ENCODE results near the gene CD247.

Gene CD247

GRCh38 chr1:167489571-167490340, 28.6 kb downstream of the CD247 start:
- peak in 1 of 2 donors; percentile 46 for DNase-seq (ENCODE audit: extremely low read depth in 1 of 2, low read depth in 1 of 2)

- DNase-seq (ENCODE audit: extremely low read depth in 1 of 2, low read depth in 1 of 2), result no peak
These were observed 29.5 kb downstream of the CD247 start for GRCh38 chr1:167488786-167489185.

- DNase-seq (ENCODE audit: extremely low read depth in 1 of 2, low read depth in 1 of 2), result no peak
These were observed 30.7 kb downstream of the CD247 start for GRCh38 chr1:167487614-167488013.

- DNase-seq (ENCODE audit: extremely low read depth in 1 of 2, low read depth in 1 of 2), result no peak
These were observed 32.1 kb downstream of the CD247 start for GRCh38 chr1:167486090-167486824.

GRCh38 chr1:167484726-167485502, 33.4 kb downstream of the CD247 start:
- DNase-seq (ENCODE audit: extremely low read depth in 1 of 2, low read depth in 1 of 2), result no peak

- DNase-seq (ENCODE audit: extremely low read depth in 1 of 2, low read depth in 1 of 2), result no peak
These were observed 34.5 kb downstream of the CD247 start for GRCh38 chr1:167483790-167484189.

GRCh38 chr1:167482184-167482583, 36.1 kb downstream of the CD247 start:
- no peak for DNase-seq (ENCODE audit: extremely low read depth in 1 of 2, low read depth in 1 of 2)

- DNase-seq (ENCODE audit: extremely low read depth in 1 of 2, low read depth in 1 of 2), result no peak
These were observed 38.9 kb downstream of the CD247 start for GRCh38 chr1:167479331-167479979.

- no peak for DNase-seq (ENCODE audit: extremely low read depth in 1 of 2, low read depth in 1 of 2)
These were observed 40.3 kb downstream of the CD247 start for GRCh38 chr1:167477986-167478385.

GRCh38 chr1:167476061-167476460, 42.3 kb downstream of the CD247 start:
- DNase-seq (ENCODE audit: extremely low read depth in 1 of 2, low read depth in 1 of 2), result no peak

GRCh38 chr1:167474191-167474641, 44.1 kb downstream of the CD247 start:
- no peak for DNase-seq (ENCODE audit: extremely low read depth in 1 of 2, low read depth in 1 of 2)

GRCh38 chr1:167473761-167474160, 44.6 kb downstream of the CD247 start:
- DNase-seq (ENCODE audit: extremely low read depth in 1 of 2, low read depth in 1 of 2), result no peak

- no peak for DNase-seq (ENCODE audit: extremely low read depth in 1 of 2, low read depth in 1 of 2)
These were observed 45.4 kb downstream of the CD247 start for GRCh38 chr1:167472752-167473521.

- no peak for DNase-seq (ENCODE audit: extremely low read depth in 1 of 2, low read depth in 1 of 2)
These were observed 46.8 kb downstream of the CD247 start for GRCh38 chr1:167471568-167471967.

GRCh38 chr1:167469280-167469965, 48.9 kb downstream of the CD247 start:
- DNase-seq (ENCODE audit: extremely low read depth in 1 of 2, low read depth in 1 of 2), result no peak

- DNase-seq (ENCODE audit: extremely low read depth in 1 of 2, low read depth in 1 of 2), result no peak
These were observed 50.6 kb downstream of the CD247 start for GRCh38 chr1:167467752-167468151.

- DNase-seq (ENCODE audit: extremely low read depth in 1 of 2, low read depth in 1 of 2), result no peak
These were observed 51.1 kb downstream of the CD247 start for GRCh38 chr1:167467126-167467710.

GRCh38 chr1:167465743-167466142, 52.6 kb downstream of the CD247 start:
- DNase-seq (ENCODE audit: extremely low read depth in 1 of 2, low read depth in 1 of 2), result no peak

GRCh38 chr1:167465018-167465417, 53.3 kb downstream of the CD247 start:
- no peak for DNase-seq (ENCODE audit: extremely low read depth in 1 of 2, low read depth in 1 of 2)
